Mucosa of descending colon (tissue), 3 donors: ENCODE results near the gene NF2. TPM values are rescaled to one million over a fixed set of nuclear protein-coding genes. Genes with fewer than 3 reads are reported as not detected.

Experiments
- ATAC-seq: fragments of 200-7000 bp; cut with Tn5 transposase; one replicate; pipeline ENCODE4 v1.9.1; 2020; ENCODE audit warnings: mild to moderate bottlenecking, moderate library complexity
- DNase-seq, 3 donors: peaks; one replicate each; pipeline ENCODE4 v3.0.0-alpha.2; 2020
- H3K36me3 ChIP-seq: fragments of 200-600 bp; one replicate; pipeline ENCODE4 v1.8.0; 2021; ENCODE audit warnings: low read depth, mild to moderate bottlenecking
- H3K4me1 ChIP-seq: fragments of 200-600 bp; one replicate; pipeline ENCODE4 v1.8.0; 2021; ENCODE audit warnings: low read depth, mild to moderate bottlenecking
- H3K4me3 ChIP-seq: fragments of 200-600 bp; one replicate; pipeline ENCODE4 v1.8.0; 2021; ENCODE audit warnings: mild to moderate bottlenecking
- H3K9me3 ChIP-seq: fragments of 200-600 bp; one replicate; pipeline ENCODE4 v1.8.0; 2021; ENCODE audit warnings: mild to moderate bottlenecking
- intact Hi-C, 2 donors: fragments of 100-400 bp; cut with DNase I in 1 of 2; cut with micrococcal nuclease in 1 of 2; formaldehyde crosslinking; loops; one replicate each; pipeline versions ENCODE4 v1.11.0 to v1.11.1; 2022; cut with DNase I, micrococcal nuclease
- total RNA-seq, 3 donors: library from RNA; stranded (reverse); fragmentation: NEBNext Ultra II Directional in 2 of 3; extraction: Animal tissue kit (Norgen Biotek cat#: 25700) in 2 of 3; gene quantifications; one replicate each; pipeline versions ENCODE4 v1.2.1 to v1.2.4, GENCODE V29; 2021 to 2023
- TF ChIP-seq, protein P1 (sequence below): fragments of 200-600 bp; IDR thresholded peaks from one replicate; pipeline ENCODE4 v1.8.0; 2022; ENCODE audit warnings: antibody characterized with exemption, mild to moderate bottlenecking
- donor health status: DM: no; HTN: no; CAD: no; lungs with moderate emphysema.
- donor health status: DM: no; HTN: no; CAD: no.
- donor health status: DM: no; HTN: yes; CAD: no.

Gene NF2
- total RNA-seq, 3 donors from 2014 or later = 32.3 to 45.2 (median 43.1) TPM

DNA sequence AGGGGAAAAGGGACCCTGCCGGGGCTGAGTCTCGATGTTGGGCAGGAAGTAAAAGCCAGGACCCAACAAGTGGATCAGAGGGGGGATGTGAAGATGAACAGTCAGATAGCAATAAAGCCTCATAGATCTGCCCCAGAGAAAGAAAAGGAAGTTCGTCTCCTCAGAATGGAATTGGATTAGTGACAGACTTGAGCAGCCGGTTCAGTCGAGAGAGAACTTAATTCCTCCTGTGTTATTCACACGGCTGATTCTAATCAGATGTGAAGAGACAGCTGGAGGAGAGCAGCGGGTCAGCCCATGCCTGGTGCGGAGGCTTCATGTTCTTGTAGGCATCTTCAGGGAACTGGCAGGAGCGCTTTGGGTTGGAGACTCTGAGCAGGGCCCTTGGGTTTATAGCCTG, 87.0 kb downstream of the NF2 start:
- no peak for DNase-seq
- intact Hi-C loops = no loop called here
- H3K36me3 ChIP-seq = no peaks in the 10 kb centered on the region
- TF ChIP-seq, protein P1, sequence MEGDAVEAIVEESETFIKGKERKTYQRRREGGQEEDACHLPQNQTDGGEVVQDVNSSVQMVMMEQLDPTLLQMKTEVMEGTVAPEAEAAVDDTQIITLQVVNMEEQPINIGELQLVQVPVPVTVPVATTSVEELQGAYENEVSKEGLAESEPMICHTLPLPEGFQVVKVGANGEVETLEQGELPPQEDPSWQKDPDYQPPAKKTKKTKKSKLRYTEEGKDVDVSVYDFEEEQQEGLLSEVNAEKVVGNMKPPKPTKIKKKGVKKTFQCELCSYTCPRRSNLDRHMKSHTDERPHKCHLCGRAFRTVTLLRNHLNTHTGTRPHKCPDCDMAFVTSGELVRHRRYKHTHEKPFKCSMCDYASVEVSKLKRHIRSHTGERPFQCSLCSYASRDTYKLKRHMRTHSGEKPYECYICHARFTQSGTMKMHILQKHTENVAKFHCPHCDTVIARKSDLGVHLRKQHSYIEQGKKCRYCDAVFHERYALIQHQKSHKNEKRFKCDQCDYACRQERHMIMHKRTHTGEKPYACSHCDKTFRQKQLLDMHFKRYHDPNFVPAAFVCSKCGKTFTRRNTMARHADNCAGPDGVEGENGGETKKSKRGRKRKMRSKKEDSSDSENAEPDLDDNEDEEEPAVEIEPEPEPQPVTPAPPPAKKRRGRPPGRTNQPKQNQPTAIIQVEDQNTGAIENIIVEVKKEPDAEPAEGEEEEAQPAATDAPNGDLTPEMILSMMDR = no peak
- ATAC-seq = no peak
- no peaks in the 10 kb centered on the region for H3K9me3 ChIP-seq
- no peaks in the 10 kb centered on the region for H3K4me1 ChIP-seq
- H3K4me3 ChIP-seq = no peak overlapping the region

DNA sequence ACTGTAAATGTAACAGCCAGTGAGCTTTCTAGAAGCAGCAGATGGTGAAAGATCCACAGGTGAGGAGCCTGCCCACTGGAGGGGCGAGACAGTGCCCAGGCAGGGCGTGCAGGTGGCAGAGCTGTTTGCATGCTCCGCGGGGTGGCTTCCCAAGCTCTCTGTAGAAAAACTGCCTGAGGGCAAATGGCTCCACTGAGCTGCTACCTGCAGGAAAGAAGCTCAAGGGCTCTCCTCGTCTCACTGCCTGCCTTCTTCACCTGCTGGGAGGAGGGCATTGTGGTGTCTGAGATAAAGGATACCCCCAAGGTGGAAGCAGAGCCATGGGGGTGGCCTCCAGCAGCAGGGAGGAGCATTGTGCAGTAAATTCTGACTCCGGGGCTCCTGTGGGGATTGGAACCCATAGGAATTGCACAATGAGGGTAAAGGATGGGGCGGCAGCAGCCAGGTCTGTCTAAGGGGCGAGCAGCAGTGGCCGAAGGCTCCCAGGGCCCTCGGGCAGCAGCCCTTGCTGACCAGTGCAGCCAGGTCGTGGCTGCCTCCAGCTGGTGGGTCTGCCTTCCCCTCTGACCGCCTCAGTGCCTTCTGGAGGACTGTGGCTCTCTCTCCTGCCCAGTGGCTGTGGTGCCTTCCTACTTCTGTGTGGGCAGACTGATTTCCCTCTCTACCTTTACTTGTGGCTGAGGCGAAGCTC, 88.3 kb downstream of the NF2 start:
- intact Hi-C loops = no loop called here
- Histone ChIP-seq H3K4me1 (no peaks in the 10 kb centered on the region), H3K9me3 (no peaks in the 10 kb centered on the region), H3K4me3 (no peak overlapping the region), H3K36me3 (no peaks in the 10 kb centered on the region)
- TF ChIP-seq, protein P1 = no peak
- no peak for DNase-seq
- no peak for ATAC-seq

GRCh38 chr22:29692327-29692640, 88.9 kb downstream of the NF2 start:
- H3K4me3 ChIP-seq = no peak overlapping the region
- no peaks in the 10 kb centered on the region for H3K4me1 ChIP-seq
- DNase-seq (no peak), ATAC-seq (no peak)
- intact Hi-C loops = no loop called here
- no peaks in the 10 kb centered on the region for H3K36me3 ChIP-seq
- no peaks in the 10 kb centered on the region for H3K9me3 ChIP-seq
- TF ChIP-seq, protein P1 = no peak

- no peaks in the 10 kb centered on the region for H3K36me3 ChIP-seq
- TF ChIP-seq, protein P1 = no peak
- intact Hi-C loops = no loop called here
- no peaks in the 10 kb centered on the region for H3K9me3 ChIP-seq
- H3K4me3 ChIP-seq = no peak overlapping the region
- DNase-seq (no peak), ATAC-seq (no peak)
- H3K4me1 ChIP-seq = no peaks in the 10 kb centered on the region
These were observed 89.7 kb downstream of the NF2 start for GRCh38 chr22:29693161-29693560.

DNA sequence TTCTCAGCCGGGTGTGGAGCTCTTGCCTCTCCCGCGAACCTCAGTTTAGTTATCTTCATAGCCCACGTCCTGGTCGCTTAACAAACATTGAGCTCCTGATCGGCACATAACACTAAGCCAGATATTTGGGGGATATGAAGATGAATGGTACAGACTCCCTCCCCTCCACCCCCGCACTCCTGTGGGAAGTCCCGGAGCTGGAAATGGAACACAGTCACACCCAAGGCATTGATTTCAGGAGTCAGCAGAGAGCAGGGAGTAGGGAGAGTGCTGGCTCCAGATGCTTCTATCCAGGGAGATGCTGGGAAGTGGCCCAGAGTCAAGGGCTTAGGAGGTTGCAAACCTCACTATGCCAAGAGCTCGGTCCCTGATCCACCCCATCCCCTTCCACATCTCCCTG, 90.2 kb downstream of the NF2 start:
- H3K4me1 ChIP-seq = no peaks in the 10 kb centered on the region
- H3K9me3 ChIP-seq = no peaks in the 10 kb centered on the region
- no peaks in the 10 kb centered on the region for H3K36me3 ChIP-seq
- H3K4me3 ChIP-seq = no peak overlapping the region
- TF ChIP-seq, protein P1 = no peak
- ATAC-seq (no peak), DNase-seq (no peak)
- intact Hi-C loops = no loop called here
